ENCODE results near the gene NXPE3.

NXPE3 gene

DNA sequence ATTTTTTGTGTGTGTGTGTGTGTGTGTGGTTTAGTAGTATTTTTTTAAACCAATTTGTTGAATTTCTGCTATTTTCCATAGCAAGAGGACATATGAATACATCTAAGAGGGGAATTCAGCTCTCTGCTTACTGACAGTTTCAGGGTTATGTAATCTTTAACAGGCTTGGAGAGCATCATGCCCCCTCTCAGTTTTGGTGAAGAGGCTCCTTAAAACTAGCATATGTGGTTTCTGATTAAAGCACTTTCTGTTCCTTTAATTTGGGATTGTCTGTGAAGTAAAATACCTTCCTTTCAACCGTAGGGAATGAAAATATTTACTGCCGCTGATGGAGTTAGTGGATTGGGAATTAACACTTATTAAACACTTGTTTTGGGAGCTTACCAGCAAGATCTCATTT, 50.9 kb downstream of the NXPE3 start:
- Mint-ChIP-seq H3K27me3 (no peaks in the 10 kb centered on the region), H3K4me3 (peak overlapping the region; percentile 96), H3K27ac (peak overlapping the region; percentile 99), H3K9me3 (ENCODE audit: low read depth) (no peaks in the 10 kb centered on the region), H3K4me1 (ENCODE audit: low read depth) (peaks cover 79% of the 10 kb centered on the region), H3K36me3 (peaks cover 6% of the 10 kb centered on the region)

DNA sequence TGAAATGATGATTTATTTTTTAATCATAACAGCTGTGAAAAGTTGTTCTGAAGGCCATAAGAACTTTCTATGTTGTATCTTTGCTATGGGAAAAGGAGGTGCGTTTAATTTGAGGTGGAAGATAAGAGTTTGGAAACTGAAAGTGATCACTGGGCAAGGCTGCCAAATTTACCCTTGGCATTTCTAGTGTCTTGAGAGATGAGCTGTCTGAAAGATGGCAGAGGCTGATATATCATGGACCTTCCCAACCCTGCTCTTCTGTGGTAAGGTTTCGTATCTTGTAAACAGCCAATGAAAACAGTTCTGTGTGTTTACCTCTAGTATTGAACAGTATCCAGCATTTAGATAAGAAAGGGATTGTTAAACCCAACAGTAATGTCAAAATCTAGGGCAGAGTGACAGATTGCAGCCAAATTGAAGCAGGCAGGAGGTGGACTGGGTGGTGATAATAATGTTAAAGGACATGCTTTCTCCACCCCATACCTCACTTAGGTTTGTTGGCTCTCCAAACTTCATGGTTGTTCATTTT, 54.5 kb downstream of the NXPE3 start:
- H3K36me3 Mint-ChIP-seq: peaks cover 6% of the 10 kb centered on the region
- H3K27ac Mint-ChIP-seq: peak overlapping the region; percentile 0
- H3K4me1 Mint-ChIP-seq (ENCODE audit: low read depth): peaks cover 76% of the 10 kb centered on the region
- no peaks in the 10 kb centered on the region for H3K9me3 Mint-ChIP-seq (ENCODE audit: low read depth)
- H3K27me3 Mint-ChIP-seq: no peaks in the 10 kb centered on the region
- H3K4me3 Mint-ChIP-seq: peak overlapping the region; percentile 0

DNA sequence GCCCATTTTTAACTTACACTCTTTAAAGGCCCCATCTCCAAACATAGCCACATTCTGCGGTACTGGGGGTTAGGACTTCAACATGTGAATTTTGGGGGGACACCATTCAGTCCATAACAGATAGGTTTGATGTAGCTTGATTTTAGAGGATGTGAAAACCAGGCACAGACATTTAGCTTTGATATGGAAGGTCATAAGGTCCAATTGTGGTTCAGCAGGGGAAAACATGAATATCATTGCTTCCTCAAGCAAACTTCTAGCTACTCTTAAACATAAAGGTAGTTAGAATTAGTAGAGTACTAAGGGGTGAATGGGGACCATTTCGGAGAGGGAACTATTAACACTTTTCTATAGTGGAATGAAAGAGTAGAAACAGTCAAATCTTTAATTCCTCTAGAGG, 56.7 kb downstream of the NXPE3 start:
- Mint-ChIP-seq H3K27me3 (no peaks in the 10 kb centered on the region), H3K27ac (no peak overlapping the region), H3K4me3 (no peak overlapping the region), H3K36me3 (peaks cover 12% of the 10 kb centered on the region), H3K4me1 (ENCODE audit: low read depth) (peaks cover 55% of the 10 kb centered on the region), H3K9me3 (ENCODE audit: low read depth) (no peaks in the 10 kb centered on the region)

DNA sequence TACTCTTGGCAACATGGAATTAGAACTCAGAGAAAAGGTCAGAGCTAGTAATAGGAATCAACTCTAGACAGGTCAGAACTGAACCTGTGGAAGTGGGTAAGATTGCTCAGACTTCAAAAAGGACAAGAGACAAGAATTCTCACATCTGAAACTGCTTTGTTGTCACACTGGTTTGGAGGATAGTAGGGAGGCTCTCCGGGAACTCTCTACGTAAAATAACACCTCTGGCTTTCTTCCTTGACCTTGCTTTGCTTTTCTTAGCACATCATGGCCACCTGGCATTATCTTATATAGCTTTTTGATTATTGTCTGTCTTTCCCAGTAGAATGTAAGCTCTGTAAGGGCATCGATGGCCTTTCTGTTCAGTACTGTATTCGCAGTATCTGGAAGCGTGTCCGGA, 57.1 kb downstream of the NXPE3 start:
- Mint-ChIP-seq H3K9me3 (ENCODE audit: low read depth) (no peaks in the 10 kb centered on the region), H3K36me3 (peaks cover 12% of the 10 kb centered on the region), H3K27ac (no peak overlapping the region), H3K4me1 (ENCODE audit: low read depth) (peaks cover 51% of the 10 kb centered on the region), H3K4me3 (no peak overlapping the region), H3K27me3 (no peaks in the 10 kb centered on the region)

DNA sequence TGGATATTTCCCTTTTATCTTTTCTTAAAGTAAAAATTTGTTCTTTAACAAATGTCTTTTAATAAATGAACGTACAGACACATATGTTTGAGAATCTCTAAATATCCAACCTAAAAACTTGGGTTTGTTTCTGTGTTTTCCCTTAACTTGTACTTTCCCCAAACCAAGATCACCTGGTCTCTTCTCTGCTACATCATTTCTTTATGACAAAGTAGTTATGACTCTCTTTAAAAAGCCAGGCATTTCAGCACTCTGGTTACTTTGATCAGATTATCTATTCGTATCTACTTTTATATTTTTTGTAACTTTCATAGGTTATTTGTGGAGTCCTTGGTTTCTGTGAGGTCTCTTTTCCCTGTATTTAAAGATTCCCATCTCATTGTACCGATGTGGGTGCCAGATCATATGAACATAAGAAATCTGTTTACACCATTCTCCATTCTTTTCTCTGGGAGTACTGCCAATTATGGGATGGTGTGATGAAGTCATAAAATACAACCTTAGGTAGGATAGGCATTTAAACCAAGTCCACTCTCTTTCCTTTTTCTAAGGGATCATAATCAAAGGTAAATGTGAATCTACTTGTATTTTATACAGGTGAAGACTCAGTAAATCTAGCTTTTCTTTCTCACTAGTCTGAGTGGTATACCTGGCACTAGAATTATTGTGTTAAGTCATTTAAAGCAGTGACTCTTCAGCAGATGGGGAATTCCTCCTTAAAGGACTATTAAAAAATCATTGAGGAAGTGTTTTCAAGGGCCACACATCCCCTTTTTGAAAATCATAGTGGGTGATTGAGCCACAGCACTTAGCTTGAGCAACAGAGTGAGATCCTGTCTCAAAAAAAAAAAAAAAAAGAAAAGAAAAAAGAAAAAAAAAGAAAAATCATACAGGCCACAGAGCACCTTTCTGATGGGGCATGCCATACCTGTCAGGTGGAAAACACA, 57.9 kb downstream of the NXPE3 start:
- peaks cover 1% of the 10 kb centered on the region for H3K9me3 Mint-ChIP-seq (ENCODE audit: low read depth)
- H3K4me1 Mint-ChIP-seq (ENCODE audit: low read depth): peaks cover 47% of the 10 kb centered on the region
- H3K36me3 Mint-ChIP-seq: peaks cover 15% of the 10 kb centered on the region
- no peak overlapping the region for H3K4me3 Mint-ChIP-seq
- no peaks in the 10 kb centered on the region for H3K27me3 Mint-ChIP-seq
- H3K27ac Mint-ChIP-seq: peak overlapping the region; percentile 22

DNA sequence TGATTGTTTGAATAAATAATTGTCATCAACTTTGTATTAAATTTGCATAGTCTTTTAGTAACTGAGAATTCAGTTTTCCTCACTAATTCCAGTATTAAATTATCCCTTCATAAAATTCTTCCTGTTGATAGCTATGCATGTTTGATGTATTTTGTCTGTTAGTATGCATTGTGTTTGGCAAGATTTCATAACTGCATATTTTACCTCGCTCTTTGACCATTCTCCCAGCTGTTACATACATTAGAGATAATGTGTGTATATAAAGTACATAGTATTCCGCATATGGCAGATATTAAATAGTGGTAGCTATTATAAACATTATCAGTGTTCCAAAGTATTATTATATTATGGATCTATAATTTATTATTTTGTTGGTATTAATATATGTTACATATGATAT, 59.7 kb downstream of the NXPE3 start:
- peaks cover 3% of the 10 kb centered on the region for H3K9me3 Mint-ChIP-seq (ENCODE audit: low read depth)
- no peaks in the 10 kb centered on the region for H3K27me3 Mint-ChIP-seq
- peaks cover 17% of the 10 kb centered on the region for H3K36me3 Mint-ChIP-seq
- H3K4me1 Mint-ChIP-seq (ENCODE audit: low read depth): peaks cover 36% of the 10 kb centered on the region
- no peak overlapping the region for H3K27ac Mint-ChIP-seq
- no peak overlapping the region for H3K4me3 Mint-ChIP-seq

DNA sequence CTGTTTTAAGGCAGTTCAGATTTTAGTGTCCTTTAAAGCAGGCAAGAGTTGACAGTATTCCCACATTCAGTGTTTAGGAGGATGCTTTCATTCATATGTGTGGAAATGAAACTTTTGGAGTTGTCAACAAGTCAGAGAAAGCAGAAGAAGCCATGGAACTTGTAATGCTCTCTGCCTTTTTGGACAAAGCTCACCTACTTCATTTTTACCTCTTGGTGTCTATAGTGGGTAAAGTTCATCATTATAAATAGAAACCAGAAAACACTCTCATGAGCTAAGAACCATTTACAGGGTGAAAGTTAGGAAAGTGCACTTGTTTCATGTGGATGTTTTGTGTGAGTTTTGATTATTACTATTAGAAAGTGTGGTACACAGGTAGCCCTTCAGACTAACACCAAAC, 61.1 kb downstream of the NXPE3 start:
- peaks cover 14% of the 10 kb centered on the region for H3K36me3 Mint-ChIP-seq
- H3K27me3 Mint-ChIP-seq: no peaks in the 10 kb centered on the region
- H3K4me3 Mint-ChIP-seq: no peak overlapping the region
- H3K4me1 Mint-ChIP-seq (ENCODE audit: low read depth): peaks cover 24% of the 10 kb centered on the region
- no peak overlapping the region for H3K27ac Mint-ChIP-seq
- peaks cover 3% of the 10 kb centered on the region for H3K9me3 Mint-ChIP-seq (ENCODE audit: low read depth)

DNA sequence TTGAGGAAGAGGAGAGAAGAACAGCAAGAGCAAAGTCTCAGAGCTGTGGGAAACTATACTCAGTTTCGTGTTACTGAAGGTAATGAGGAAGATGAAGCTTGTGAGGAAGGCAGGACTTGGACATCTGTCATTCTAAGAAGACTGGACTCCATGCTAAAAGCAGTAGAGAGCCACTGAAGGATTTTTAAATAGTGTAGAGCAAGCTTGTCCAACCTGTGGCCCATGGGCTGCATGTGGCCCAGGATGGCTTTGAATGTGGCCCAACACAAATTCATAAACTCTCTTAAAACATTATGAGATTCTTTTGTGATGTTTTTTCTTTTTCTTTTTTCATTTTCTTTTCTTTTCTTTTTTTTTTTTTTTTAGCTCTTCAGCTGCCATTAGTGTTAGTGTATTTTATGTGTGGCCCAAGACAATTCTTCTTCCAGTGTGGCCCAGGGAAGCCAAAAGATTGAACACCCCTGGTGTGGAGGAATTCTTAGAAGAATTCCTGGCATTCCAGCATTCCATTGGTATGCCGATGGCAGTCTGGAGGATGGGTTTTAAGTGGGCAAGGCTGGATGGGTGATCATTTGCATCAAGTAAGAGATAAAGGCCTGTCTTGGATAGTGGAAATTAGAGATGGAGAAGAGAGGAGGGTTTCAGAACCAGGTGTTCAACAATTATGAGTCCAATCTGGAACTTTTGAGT, 63.4 kb downstream of the NXPE3 start:
- H3K27ac Mint-ChIP-seq: no peak overlapping the region
- peaks cover 14% of the 10 kb centered on the region for H3K36me3 Mint-ChIP-seq

DNA sequence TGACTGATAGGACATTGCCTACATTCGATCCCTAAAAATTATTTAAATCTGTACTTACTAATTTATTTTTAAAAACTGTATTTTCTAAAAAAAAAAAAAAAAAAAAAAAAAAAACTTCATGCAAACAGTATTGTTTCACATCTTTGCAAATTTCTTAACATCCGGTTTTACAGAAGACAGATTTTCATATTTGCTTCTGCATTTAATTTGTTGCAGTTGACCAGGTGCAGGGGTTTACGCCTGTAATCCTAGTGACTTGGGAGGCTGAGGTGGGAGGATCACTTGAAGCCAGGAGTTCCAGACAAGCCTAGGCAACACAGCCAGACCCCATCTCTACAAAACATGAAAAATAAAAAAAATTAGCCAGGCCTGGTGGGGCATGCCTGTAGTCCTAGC, 63.9 kb downstream of the NXPE3 start:
- H3K4me1 Mint-ChIP-seq (ENCODE audit: low read depth): peaks cover 4% of the 10 kb centered on the region
- H3K27me3 Mint-ChIP-seq: no peaks in the 10 kb centered on the region
- H3K9me3 Mint-ChIP-seq (ENCODE audit: low read depth): peaks cover 3% of the 10 kb centered on the region
- peaks cover 14% of the 10 kb centered on the region for H3K36me3 Mint-ChIP-seq
- no peak overlapping the region for H3K27ac Mint-ChIP-seq
- H3K4me3 Mint-ChIP-seq: no peak overlapping the region

More for the DNA sequence above, 63.4 kb downstream of the NXPE3 start:
- Mint-ChIP-seq H3K4me3 (no peak overlapping the region), H3K27me3 (no peaks in the 10 kb centered on the region), H3K9me3 (ENCODE audit: low read depth) (peaks cover 3% of the 10 kb centered on the region), H3K4me1 (ENCODE audit: low read depth) (peaks cover 4% of the 10 kb centered on the region)

DNA sequence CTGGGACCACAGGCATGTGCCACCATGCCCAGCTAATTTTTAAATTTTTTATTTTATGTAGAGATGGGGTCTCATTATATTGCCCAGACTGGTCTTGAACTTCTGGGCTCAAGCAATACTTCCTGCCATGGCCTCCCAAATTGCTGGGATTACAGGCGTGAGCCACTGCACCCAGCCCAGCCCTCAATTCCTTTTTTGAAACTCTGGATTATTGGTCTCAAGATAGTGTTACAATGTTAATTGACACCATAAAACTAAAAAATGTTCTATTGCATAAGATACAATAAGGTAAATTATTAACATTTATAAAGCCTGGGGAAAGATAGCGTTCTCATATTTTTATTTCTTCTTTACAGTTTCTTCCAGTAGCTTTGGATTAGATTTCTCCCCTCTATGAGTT, 66.4 kb downstream of the NXPE3 start:
- H3K4me3 Mint-ChIP-seq: no peak overlapping the region
- H3K4me1 Mint-ChIP-seq (ENCODE audit: low read depth): peaks cover 11% of the 10 kb centered on the region
- H3K36me3 Mint-ChIP-seq: peaks cover 10% of the 10 kb centered on the region
- H3K27me3 Mint-ChIP-seq: no peaks in the 10 kb centered on the region
- H3K27ac Mint-ChIP-seq: no peak overlapping the region
- H3K9me3 Mint-ChIP-seq (ENCODE audit: low read depth): peaks cover 3% of the 10 kb centered on the region

DNA sequence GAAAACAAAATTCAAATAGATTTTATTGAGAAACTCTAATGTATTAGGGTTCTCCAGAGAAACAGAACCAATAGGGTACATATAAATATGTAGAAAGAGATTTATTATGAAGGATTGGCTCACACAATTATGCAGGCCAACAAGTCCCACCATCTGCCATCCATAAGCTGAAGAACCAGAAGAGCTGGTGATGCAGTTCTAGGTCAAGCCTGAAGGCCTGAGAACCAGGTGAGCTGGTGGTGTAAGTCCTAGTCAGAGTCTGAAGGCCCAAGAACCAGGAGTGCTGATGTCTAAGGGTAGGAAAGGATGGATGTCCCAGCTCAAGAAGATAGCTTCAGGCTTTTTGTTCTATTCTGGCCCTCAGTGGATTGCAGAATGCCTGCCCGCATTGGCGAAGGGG, 67.7 kb downstream of the NXPE3 start:
- Mint-ChIP-seq H3K36me3 (peaks cover 12% of the 10 kb centered on the region), H3K27ac (no peak overlapping the region), H3K27me3 (no peaks in the 10 kb centered on the region), H3K9me3 (ENCODE audit: low read depth) (peaks cover 3% of the 10 kb centered on the region), H3K4me1 (ENCODE audit: low read depth) (peaks cover 20% of the 10 kb centered on the region), H3K4me3 (no peak overlapping the region)

DNA sequence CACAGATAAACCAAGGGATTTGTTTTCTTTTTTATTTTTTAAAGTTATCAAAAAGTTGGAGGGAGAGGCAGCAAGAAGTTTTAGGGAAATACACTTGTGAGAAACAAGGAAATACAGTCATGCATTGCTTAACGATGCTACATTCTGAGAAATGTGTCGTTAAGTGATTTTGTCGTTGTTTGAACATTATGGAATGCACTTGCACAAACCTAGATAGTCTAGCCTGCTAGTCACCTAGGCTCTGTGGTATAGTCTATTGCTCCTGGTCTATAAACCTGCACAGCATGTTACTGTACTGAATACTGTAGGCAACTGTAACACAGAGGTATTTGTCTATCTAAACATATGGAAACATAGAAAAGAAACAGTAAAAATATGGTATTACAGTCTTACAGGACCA, 68.3 kb downstream of the NXPE3 start:
- Mint-ChIP-seq H3K27me3 (no peaks in the 10 kb centered on the region), H3K4me1 (ENCODE audit: low read depth) (peaks cover 26% of the 10 kb centered on the region), H3K9me3 (ENCODE audit: low read depth) (no peaks in the 10 kb centered on the region), H3K4me3 (no peak overlapping the region), H3K36me3 (peaks cover 13% of the 10 kb centered on the region), H3K27ac (no peak overlapping the region)

DNA sequence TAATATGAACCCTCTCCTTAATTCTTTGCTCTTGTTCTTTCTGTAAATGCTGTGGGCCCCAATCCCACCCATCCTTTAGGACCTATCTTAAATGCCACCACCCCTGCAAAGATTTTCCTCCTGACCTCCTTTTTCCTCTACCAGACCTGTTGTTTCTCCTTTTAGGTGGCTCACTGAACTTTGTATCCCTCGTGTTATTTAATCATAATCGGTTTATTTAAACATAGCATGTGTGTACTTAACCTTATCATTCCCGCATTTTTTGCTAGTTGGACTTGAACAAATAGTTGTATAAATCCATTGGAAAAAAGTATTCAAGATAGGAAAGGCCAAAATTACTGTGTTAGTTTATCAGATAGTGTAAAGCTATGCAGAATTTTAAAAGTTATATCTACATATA, 69.3 kb downstream of the NXPE3 start:
- H3K4me3 Mint-ChIP-seq: peak overlapping the region; percentile 82
- H3K9me3 Mint-ChIP-seq (ENCODE audit: low read depth): no peaks in the 10 kb centered on the region
- H3K27ac Mint-ChIP-seq: peak overlapping the region; percentile 90
- H3K36me3 Mint-ChIP-seq: peaks cover 21% of the 10 kb centered on the region
- peaks cover 36% of the 10 kb centered on the region for H3K4me1 Mint-ChIP-seq (ENCODE audit: low read depth)
- no peaks in the 10 kb centered on the region for H3K27me3 Mint-ChIP-seq

DNA sequence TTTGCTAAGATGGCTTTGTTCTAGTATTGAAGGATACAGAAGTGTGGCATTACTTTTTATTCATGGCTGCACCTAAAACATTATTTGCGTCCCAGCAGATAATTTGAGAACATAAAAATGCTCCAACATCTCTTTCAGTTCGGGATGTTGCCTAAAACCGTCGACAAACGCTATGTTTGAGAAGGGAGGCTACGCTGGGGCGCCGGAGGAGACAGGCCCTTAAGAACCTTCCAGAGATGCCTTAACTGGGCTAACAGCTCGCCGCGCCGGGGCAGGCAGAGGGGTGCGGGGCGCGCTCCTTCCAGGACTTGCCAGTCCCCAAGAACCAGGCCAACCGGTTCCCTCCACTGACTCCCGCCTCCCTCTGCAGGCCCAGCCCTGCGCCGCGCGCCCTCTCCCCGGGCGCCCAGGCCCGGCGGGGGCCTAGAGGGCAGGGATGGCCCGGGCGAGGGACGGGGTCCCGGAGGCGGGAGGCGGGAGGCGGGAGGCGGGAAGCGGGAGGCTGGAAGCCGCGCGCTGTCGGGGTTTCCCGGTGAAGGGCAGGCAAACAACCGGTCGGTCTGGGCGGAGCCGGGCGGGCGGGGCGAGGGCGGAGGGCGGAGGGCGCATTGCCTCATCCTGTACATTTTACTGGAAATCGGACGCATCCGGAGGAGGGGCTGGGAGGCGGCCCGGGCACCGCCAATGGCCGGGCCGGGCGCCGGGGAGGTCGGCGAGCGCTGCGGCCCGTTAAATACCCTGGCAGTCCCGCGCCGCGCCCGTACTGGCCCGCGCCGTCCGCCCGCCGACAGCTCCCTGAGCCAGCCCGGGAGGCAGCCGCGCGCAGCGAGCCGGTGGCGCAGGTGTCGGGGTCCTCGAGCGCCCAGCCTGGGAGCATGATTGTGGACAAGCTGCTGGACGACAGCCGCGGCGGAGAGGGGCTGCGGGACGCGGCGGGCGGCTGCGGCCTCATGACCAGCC, 70.0 kb downstream of the NXPE3 start, which contains the start of gene NFKBIZ:
NFKBIZ (plus strand) TSS at position 761 of the 960 bp plus-strand sequence; CDS start at position 876, 115 bp downstream.
- peak within 1 kb of the TSS; percentile 98 for H3K27ac Mint-ChIP-seq
- peaks cover 43% of the 10 kb centered on the region for H3K4me1 Mint-ChIP-seq (ENCODE audit: low read depth)
- H3K36me3 Mint-ChIP-seq: peaks cover 25% of the 10 kb centered on the region
- peak within 1 kb of the TSS; percentile 97 for H3K4me3 Mint-ChIP-seq
- H3K9me3 Mint-ChIP-seq (ENCODE audit: low read depth): no peaks in the 10 kb centered on the region
- no peaks in the 10 kb centered on the region for H3K27me3 Mint-ChIP-seq
